Vagina (tissue), 2 donors: ENCODE data around the gene PACS1. TPM values are rescaled to one million over a fixed set of nuclear protein-coding genes. Genes with fewer than 3 reads are reported as not detected.

Experiments used
- DNase-seq, 2 donors: peaks; one replicate each; pipeline ENCODE4 v3.0.0-alpha.2; 2017; ENCODE audit errors: extremely low spot score in 2 of 2
- H3K27ac ChIP-seq: fragments of 200-600 bp; sonication (generic); one replicate; pipeline ENCODE4 v1.5.1; 2019
- H3K27me3 ChIP-seq: fragments of 200-600 bp; sonication (generic); one replicate; pipeline ENCODE4 v1.5.1; 2019
- H3K36me3 ChIP-seq, 2 donors: fragments of 200-600 bp; sonication (generic); one replicate each; pipeline ENCODE4 v1.5.1; 2017 to 2019
- H3K4me1 ChIP-seq: fragments of 200-600 bp; sonication (generic); one replicate; pipeline ENCODE4 v1.5.1; 2019
- H3K4me3 ChIP-seq, 2 donors: fragments of 200-600 bp; sonication (generic); 1 replicate in 1 of 2; 2 replicates in 1 of 2; pipeline ENCODE4 v1.5.1; 2016 to 2019
- H3K9me3 ChIP-seq: fragments of 200-600 bp; sonication (generic); one replicate; pipeline ENCODE4 v1.5.1; 2019
- CTCF ChIP-seq, 3 experiments: fragments of 450-650 bp in 2 of 3; fragments of 200-600 bp in 1 of 3; sonication (generic) in 1 of 3; IDR thresholded peaks; one replicate each; pipeline ENCODE4 v1.5.1; 2017 to 2019; ENCODE audit warnings: antibody characterized with exemption in 3 of 3, mild to moderate bottlenecking in 2 of 3, moderate library complexity in 2 of 3
- POLR2A ChIP-seq, 2 donors: fragments of 450-650 bp; IDR thresholded peaks; one replicate each; pipeline ENCODE4 v1.6.1; 2017; ENCODE audit warnings: antibody characterized with exemption in 2 of 2, mild to moderate bottlenecking in 2 of 2, moderate library complexity in 2 of 2
- POLR2AphosphoS5 ChIP-seq, 2 donors: sonication (generic); formaldehyde crosslinking; IDR thresholded peaks; one replicate each; pipeline ENCODE4 v1.9.0; 2017; ENCODE audit warnings: antibody characterized with exemption in 2 of 2, mild to moderate bottlenecking in 2 of 2, low read depth in 1 of 2; ENCODE audit not compliant: insufficient read depth in 1 of 2
- intact Hi-C: fragments of 100-400 bp; cut with DNase I; formaldehyde crosslinking; loops from one replicate; pipeline ENCODE4 v1.15.1; 2023
- total RNA-seq: library from RNA; depleted of rRNA; stranded (reverse); fragments of >200 nt; gene quantifications from one replicate; pipeline ENCODE4 v1.2.3, GENCODE V29; 2016

The PACS1 gene
- total RNA-seq, 1 donor from 2014 or later, result 66.0 TPM

GRCh38 chr11:66267379-66268243 is 197.5 kb downstream of the PACS1 start:
- H3K4me3 ChIP-seq, result peak overlapping the region; percentile 92 to 97
- peak overlapping the region; percentile 98 for H3K27ac ChIP-seq
- peak in 1 of 2 donors; percentile 96 for DNase-seq
- peak in 1 of 2 donors; percentile 94 for TF ChIP-seq POLR2AphosphoS5 (IDR thresholded peaks at IDR 0.05; ENCODE audit: insufficient read depth in 1 of 2, low read depth in 1 of 2)
- no peak for TF ChIP-seq CTCF (IDR thresholded peaks at IDR 0.05)
- TF ChIP-seq POLR2A (IDR thresholded peaks at IDR 0.05), result peak in 1 of 2 donors; percentile 79
- peaks cover 39% of the 10 kb centered on the region for H3K4me1 ChIP-seq
- H3K36me3 ChIP-seq, result peaks cover 0 to 26% of the 10 kb centered on the region in 2 donors
- H3K27me3 ChIP-seq, result no peaks in the 10 kb centered on the region
- intact Hi-C loops, result no loop called here
- H3K9me3 ChIP-seq, result no peaks in the 10 kb centered on the region

GRCh38 chr11:66268244-66268951 is 198.3 kb downstream of the PACS1 start, which contains the start of gene RAB1B:
RAB1B (plus strand) TSS chr11:66268639; CDS start chr11:66268680, 41 bp downstream.
- H3K36me3 ChIP-seq, result peaks cover 0 to 28% of the 10 kb centered on the region in 2 donors
- DNase-seq, result peak; percentile 100
- TF ChIP-seq POLR2A (IDR thresholded peaks at IDR 0.05) (peak in 1 of 2 donors; percentile 79), CTCF (IDR thresholded peaks at IDR 0.05) (no peak), POLR2AphosphoS5 (IDR thresholded peaks at IDR 0.05; ENCODE audit: insufficient read depth in 1 of 2, low read depth in 1 of 2) (peak; percentile 86 to 89)
- peaks cover 41% of the 10 kb centered on the region for H3K4me1 ChIP-seq
- intact Hi-C loops, result no loop called here
- H3K27ac ChIP-seq, result peak within 1 kb of the TSS; percentile 98
- peak within 1 kb of the TSS; percentile 92 to 97 for H3K4me3 ChIP-seq
- H3K9me3 ChIP-seq, result no peaks in the 10 kb centered on the region
- H3K27me3 ChIP-seq, result no peaks in the 10 kb centered on the region

GRCh38 chr11:66268952-66269905 is 199.2 kb downstream of the PACS1 start:
- peaks cover 49% of the 10 kb centered on the region for H3K4me1 ChIP-seq

More at GRCh38 chr11:66268952-66269905, 199.2 kb downstream of the PACS1 start:
- DNase-seq, result no peak
- Histone ChIP-seq H3K4me3 (peak overlapping the region; percentile 92 to 97), H3K9me3 (no peaks in the 10 kb centered on the region), H3K27me3 (no peaks in the 10 kb centered on the region), H3K27ac (peak overlapping the region; percentile 98), H3K36me3 (peaks cover 0 to 32% of the 10 kb centered on the region in 2 donors)
- intact Hi-C loops, result no loop called here
- TF ChIP-seq POLR2AphosphoS5 (IDR thresholded peaks at IDR 0.05; ENCODE audit: insufficient read depth in 1 of 2, low read depth in 1 of 2) (no peak), CTCF (IDR thresholded peaks at IDR 0.05) (no peak), POLR2A (IDR thresholded peaks at IDR 0.05) (no peak)
